NCI-H2171 treated with DMSO at 0.1 percent for 48 hours (cell line): Measurements from ENCODE around the gene TBC1D28.
"Not testable (repeated sequence)": the region's sequence is repeated elsewhere in the genome, so short reads cannot be mapped to it uniquely, and the experiment has no call there.

ENCODE experiments used
- DNase-seq: peaks from one replicate; lab custom pipeline; 2025; lab: John Stamatoyannopoulos, UW

The TBC1D28 gene

GRCh38 chr17:18613016-18613415, 31.2 kb downstream of the TBC1D28 start:
- DNase-seq, result not testable (repeated sequence)

- not testable (repeated sequence) for DNase-seq
These were observed 51.1 kb downstream of the TBC1D28 start for GRCh38 chr17:18593138-18593537.
